GM12865 (cell line): ENCODE measurements around the gene LPIN1.
A peak's percentile ranks its signal among the peaks of the same experiment; 100 is the strongest.

Experiments used
- DNase-seq: peaks from one replicate; pipeline ENCODE4 v3.0.0; 2010; ENCODE audit warnings: low read depth
- H3K4me3 ChIP-seq: 2 replicates; pipeline ENCODE4 v1.5.1; 2011; ENCODE audit warnings: mild to moderate bottlenecking, low read depth, low read length, control low read depth
- CTCF ChIP-seq: IDR thresholded peaks from 2 replicates; pipeline ENCODE4 v1.5.1; 2011; ENCODE audit warnings: low read length, control low read depth, low read depth, inconsistent platforms; ENCODE audit not compliant: insufficient read depth; ENCODE audit errors: missing control alignments

LPIN1 gene

GRCh38 chr2:11775384-11775783, 29.0 kb downstream of the LPIN1 start:
- no peak for TF ChIP-seq CTCF
- peak; percentile 71 for DNase-seq
- no peak overlapping the region; the same call in 1 of the 2 replicates for H3K4me3 ChIP-seq

GRCh38 chr2:11777066-11777782, 30.8 kb downstream of the LPIN1 start:
- H3K4me3 ChIP-seq: no peak overlapping the region
- no peak for TF ChIP-seq CTCF
- no peak for DNase-seq

GRCh38 chr2:11777886-11778415, 31.5 kb downstream of the LPIN1 start:
- TF ChIP-seq CTCF: no peak
- no peak overlapping the region for H3K4me3 ChIP-seq
- DNase-seq: no peak

- no peak overlapping the region for H3K4me3 ChIP-seq
- no peak for TF ChIP-seq CTCF
- no peak for DNase-seq
Measured at GRCh38 chr2:11778416-11778815, 32.0 kb downstream of the LPIN1 start.

- peak; percentile 79 for DNase-seq
- H3K4me3 ChIP-seq: no peak overlapping the region
- peak; percentile 94 for TF ChIP-seq CTCF
Measured at GRCh38 chr2:11778923-11779757, 32.7 kb downstream of the LPIN1 start.

- H3K4me3 ChIP-seq: no peak overlapping the region
- no peak for DNase-seq
- TF ChIP-seq CTCF: no peak
Measured at GRCh38 chr2:11781602-11782001, 35.2 kb downstream of the LPIN1 start.
